HepG2 (cell line): ENCODE results near the gene C11orf24. TPM values are rescaled to one million over a fixed set of nuclear protein-coding genes. Genes with fewer than 3 reads are reported as not detected.
A peak's percentile ranks its signal among the peaks of the same experiment; 100 is the strongest.

ENCODE experiments used
- ATAC-seq: fragments of 200-7000 bp; cut with Tn5 transposase; 3 replicates; pipeline ENCODE4 v1.9.1; 2020; ENCODE audit warnings: mild to moderate bottlenecking, moderate library complexity
- BruUV-seq: library from RNA; stranded (reverse); fragments of 400-500 nt; replicated peaks from 2 replicates; lab custom pipeline; 2021; lab: Mats Ljungman, UMichigan
- CTCF ChIA-PET: fragments of 300-600 bp; formaldehyde crosslinking; extraction: SDS; loops from one replicate; lab custom pipeline; 2021; ENCODE audit warnings: low total read pairs, inconsistent platforms, low intra/inter-chr PET ratio; lab: Yijun Ruan, JAX
- POLR2A ChIA-PET: fragments of 350-600 bp; sonication (Branson Sonifier 250); formaldehyde crosslinking; loops from one replicate; lab custom pipeline; 2020; ENCODE audit warnings: antibody characterized with exemption, inconsistent platforms; lab: Yijun Ruan, JAX
- DNase-seq: peaks from one replicate; pipeline ENCODE4 v3.0.0-alpha.2; 2015; ENCODE audit warnings: low spot score
- FAIRE-seq: peaks from 3 replicates; lab custom pipeline; 2011; peaks lifted over from hg19 to GRCh38; lab: Jason Lieb, UNC
- H2AFZ ChIP-seq: one replicate; pipeline ENCODE4 v1.6.1; 2011; ENCODE audit warnings: low read length, inconsistent platforms
- H3K27ac ChIP-seq: fragments of 300-600 bp; 3 replicates; pipeline ENCODE4 v1.8.0; 2011; ENCODE audit warnings: mixed run types, mild to moderate bottlenecking, mixed read lengths, low read length, inconsistent platforms; ENCODE audit not compliant: insufficient read depth; ENCODE audit errors: extremely low read length
- H3K27me3 ChIP-seq, 2 experiments: fragments of 200-600 bp in 1 of 2; 2 replicates in 1 of 2; 3 replicates in 1 of 2; pipeline versions ENCODE4 v1.6.0 to v1.8.0; 2011; ENCODE audit warnings: low read length in 2 of 2, mild to moderate bottlenecking in 2 of 2, moderate library complexity in 2 of 2, inconsistent platforms in 1 of 2; ENCODE audit not compliant: insufficient read depth in 2 of 2, control insufficient read depth in 1 of 2
- H3K36me3 ChIP-seq, 2 experiments: fragments of 200-600 bp in 1 of 2; replicated peaks in 1 of 2; 2 replicates in 1 of 2; 3 replicates in 1 of 2; pipeline versions ENCODE4 v1.5.1 to v1.8.0; 2011; ENCODE audit warnings: low read length in 2 of 2, inconsistent platforms in 1 of 2; ENCODE audit not compliant: insufficient read depth in 2 of 2, control insufficient read depth in 1 of 2
- H3K4me1 ChIP-seq: 2 replicates; pipeline ENCODE4 v1.5.1; 2012; ENCODE audit warnings: low read length, inconsistent platforms; ENCODE audit not compliant: insufficient read depth
- H3K4me2 ChIP-seq: 2 replicates; pipeline ENCODE4 v1.6.0; 2011; ENCODE audit warnings: low read depth, low read length, inconsistent platforms
- H3K4me3 ChIP-seq, 3 experiments: fragments of 200-600 bp in 1 of 3; sonication (generic), shearing (Covaris generic) in 1 of 3; replicated peaks in 1 of 3; 2 replicates each; pipeline ENCODE4 v1.5.1; 2011 to 2016; ENCODE audit warnings: low read length in 3 of 3, inconsistent platforms in 2 of 3, low read depth in 2 of 3, mild to moderate bottlenecking in 2 of 3, control low read depth in 1 of 3, mixed read lengths in 1 of 3; ENCODE audit not compliant: insufficient read depth in 1 of 3
- H3K79me2 ChIP-seq: one replicate; pipeline ENCODE4 v1.6.1; 2011; ENCODE audit warnings: low read length, inconsistent platforms; ENCODE audit not compliant: insufficient read depth
- H3K9ac ChIP-seq: 2 replicates; pipeline ENCODE4 v1.6.0; 2011; ENCODE audit warnings: mild to moderate bottlenecking, low read depth, low read length, inconsistent platforms; ENCODE audit not compliant: insufficient read depth
- H3K9me3 ChIP-seq: 2 replicates; pipeline ENCODE4 v1.5.1; 2012; ENCODE audit warnings: mild to moderate bottlenecking, low read length
- H4K20me1 ChIP-seq: 2 replicates; pipeline ENCODE4 v1.6.0; 2011; ENCODE audit warnings: inconsistent platforms, mild to moderate bottlenecking, low read length, moderate library complexity; ENCODE audit not compliant: insufficient read depth
- ATRX ChIP-seq: sonication (generic); formaldehyde crosslinking; IDR thresholded peaks from 2 replicates; pipeline ENCODE4 v1.4.0; 2020; ENCODE audit warnings: missing genetic modification reagents, borderline replicate concordance
- HNRNPL ChIP-seq: fragments of 200-400 bp; formaldehyde crosslinking; IDR thresholded peaks from 2 replicates; pipeline ENCODE4 v1.6.1; 2017; ENCODE audit warnings: mild to moderate bottlenecking, low read depth, low read length
- IKZF1 ChIP-seq: fragments of 450-650 bp; IDR thresholded peaks from 2 replicates; pipeline ENCODE4 v1.7.1; 2016
- KLF12 ChIP-seq: sonication (generic); formaldehyde crosslinking; IDR thresholded peaks from 2 replicates; pipeline ENCODE4 v1.4.0; 2020; ENCODE audit warnings: missing genetic modification reagents, borderline replicate concordance
- MAZ ChIP-seq, 2 experiments: sonication (generic) in 1 of 2; formaldehyde crosslinking in 1 of 2; IDR thresholded peaks; 2 replicates each; pipeline versions ENCODE4 v1.5.0 to v1.6.1; 2012 to 2020; ENCODE audit warnings: low read depth in 2 of 2, mild to moderate bottlenecking in 2 of 2, borderline replicate concordance in 1 of 2, improper control_type of control experiment in 1 of 2, low read length in 1 of 2, missing genetic modification reagents in 1 of 2, moderate library complexity in 1 of 2
- MLX ChIP-seq: IDR thresholded peaks from 2 replicates; pipeline ENCODE4 v1.6.1; 2016
- RARG ChIP-seq: sonication (generic); formaldehyde crosslinking; IDR thresholded peaks from 2 replicates; pipeline ENCODE4 v1.4.0; 2020; ENCODE audit warnings: low read depth, mild to moderate bottlenecking, missing genetic modification reagents
- TFDP2 ChIP-seq: sonication (generic); formaldehyde crosslinking; IDR thresholded peaks from 2 replicates; pipeline ENCODE4 v1.4.0; 2020; ENCODE audit warnings: missing genetic modification reagents
- YY1 ChIP-seq: IDR thresholded peaks from 2 replicates; pipeline ENCODE4 v1.6.1; 2011; ENCODE audit warnings: low read length, low read depth, moderate library complexity, mild to moderate bottlenecking; ENCODE audit not compliant: insufficient read depth, insufficient replicate concordance
- ZFP82 ChIP-seq: sonication (generic); formaldehyde crosslinking; IDR thresholded peaks from 2 replicates; pipeline ENCODE4 v1.5.1; 2020; ENCODE audit warnings: mild to moderate bottlenecking, missing genetic modification reagents, borderline replicate concordance
- ZIK1 ChIP-seq: sonication (generic); formaldehyde crosslinking; IDR thresholded peaks from 2 replicates; pipeline ENCODE4 v1.5.0; 2020; ENCODE audit warnings: mild to moderate bottlenecking, low read depth, missing genetic modification reagents, borderline replicate concordance
- ZNF329 ChIP-seq: sonication (generic); formaldehyde crosslinking; IDR thresholded peaks from 2 replicates; pipeline ENCODE4 v1.9.0; 2021; ENCODE audit warnings: low read depth, mild to moderate bottlenecking, missing genetic modification reagents
- ZNF557 ChIP-seq: sonication (generic); formaldehyde crosslinking; IDR thresholded peaks from 2 replicates; pipeline ENCODE4 v1.4.0; 2020; ENCODE audit warnings: missing genetic modification reagents
- ZNF589 ChIP-seq: sonication (generic); formaldehyde crosslinking; conservative IDR thresholded peaks from 2 replicates; pipeline ENCODE4 v1.8.0; 2022; ENCODE audit warnings: mild to moderate bottlenecking, moderate library complexity, missing genetic modification reagents
- WGBS: methylation state at CpG from one replicate; pipeline ENCODE4 v1.1.6; 2017; ENCODE audit warnings: low lambda C conversion rate; 5-methylcytosine and 5-hydroxymethylcytosine counted together
- in situ Hi-C: cut with HindIII; loops from 2 replicates; pipeline ENCODE4 v1.10.0; 2017; ENCODE audit warnings: low pct_unique_long_range_greater_than_20kb; ENCODE audit not compliant: extremely low pct_ligation_motif_present
- intact Hi-C: fragments of 100-400 bp; cut with micrococcal nuclease; formaldehyde crosslinking; loops from one replicate; pipeline ENCODE4 v1.10.0; 2022; ENCODE audit not compliant: unreplicated experiment
- polyA plus RNA-seq, 8 experiments: library from polyadenylated mRNA; depleted of rRNA in 3 of 8; stranded (reverse) in 7 of 8; unstranded in 1 of 8; fragments of >200 nt; fragmentation: Illumina TruSeq in 4 of 8; extraction: Trizol in 4 of 8; gene quantifications; 2 replicates each; pipeline versions ENCODE4 v1.2.1 to v1.2.3, GENCODE V29; 2011 to 2016; ENCODE audit warnings: low read depth in 4 of 8, missing spikeins in 1 of 8, mixed read lengths in 1 of 8; ENCODE audit not compliant: insufficient read depth in 1 of 8
- total RNA-seq, 5 experiments: library from RNA; depleted of rRNA; stranded (reverse); fragments of >200 nt; fragmentation: Illumina TruSeq; extraction: Trizol; gene quantifications; 2 replicates each; pipeline ENCODE4 v1.2.3, GENCODE V29; 2016; ENCODE audit warnings: low read depth in 1 of 5
- TF ChIP-seq, protein P1 (sequence below): IDR thresholded peaks from 2 replicates; pipeline ENCODE4 v1.6.1; 2016; ENCODE audit warnings: missing compliant biosample characterization, missing genetic modification reagents, borderline replicate concordance
- TF ChIP-seq, protein P2 (sequence below): sonication (generic); formaldehyde crosslinking; IDR thresholded peaks from 2 replicates; pipeline ENCODE4 v1.4.0; 2020; ENCODE audit warnings: mild to moderate bottlenecking, missing genetic modification reagents
- TF ChIP-seq, protein P3 (sequence below): sonication (generic); formaldehyde crosslinking; IDR thresholded peaks from 2 replicates; pipeline ENCODE4 v1.5.0; 2020; ENCODE audit warnings: missing genetic modification reagents

The C11orf24 gene
- total and polyA plus RNA-seq, 2 of the 13 experiments (the other 11 are each of a cell fraction or from before 2014, with no cell fraction given): 52.9 to 55.5 TPM

GRCh38 chr11:68257477-68258362 lies 14.1 kb downstream of the C11orf24 start:
- CTCF ChIA-PET: interaction anchor here (0.7 to 2.3 kb wide), 5 partner anchors 13 to 189 kb away, joined by 3 to 43 read pairs (median 3); no protein-coding TSS in a partner anchor
- FAIRE-seq (peak; percentile 48), DNase-seq (peak; percentile 83), ATAC-seq (peak; percentile 76)
- POLR2A ChIA-PET: interaction anchor here (1.0 to 6.6 kb wide), 7 partner anchors 8 to 122 kb away, joined by 3 to 127 read pairs (median 11); partner anchors contain the start of gene C11orf24
- H3K4me1 ChIP-seq: peaks cover 33% of the 10 kb centered on the region
- peak overlapping the region; percentile 52 for H3K4me2 ChIP-seq
- H3K27me3 ChIP-seq: no peaks in the 10 kb centered on the region; a peak in 1 of 5 replicates
- no peaks in the 10 kb centered on the region for H4K20me1 ChIP-seq
- peaks cover 9 to 21% of the 10 kb centered on the region in 2 experiments for H3K36me3 ChIP-seq
- H3K4me3 ChIP-seq: peak overlapping the region in 1 of 3 experiments; percentile 17; a peak in 1 of 6 replicates
- H2AFZ ChIP-seq: no peak overlapping the region
- no peaks in the 10 kb centered on the region for H3K79me2 ChIP-seq
- intact Hi-C loops: loop anchor here (1.0 to 5.0 kb wide), 5 partner anchors 41 to 189 kb away; no protein-coding TSS in a partner anchor
- BruUV-seq: no TSS peak
- in situ Hi-C loops: loop anchor here (5.0 kb wide), 2 partner anchors 40 to 190 kb away; no protein-coding TSS in a partner anchor
- H3K27ac ChIP-seq: no peak overlapping the region
- no peaks in the 10 kb centered on the region for H3K9me3 ChIP-seq
- peak overlapping the region; percentile 11; the same call in 1 of the 2 replicates for H3K9ac ChIP-seq
- 27% methylated on average over 12 of the region's 22 CpGs for WGBS
- TF ChIP-seq TFDP2 (CRISPR knock-in tag): peak; percentile 91
- TF ChIP-seq ZNF329 (CRISPR knock-in tag): 0 out of 2 replicates have a peak, but pooled peaks have one; percentile 48
- TF ChIP-seq ZFP82 (CRISPR knock-in tag): no peak
- TF ChIP-seq MLX: no peak
- no peak for TF ChIP-seq MAZ (IDR thresholded peaks at IDR 0.05; ENCODE audit: borderline replicate concordance, low read depth, low read length)
- TF ChIP-seq MAZ (CRISPR knock-in tag; IDR thresholded peaks at IDR 0.05; ENCODE audit: low read depth): peak; percentile 45; the same call in 1 of the 2 replicates
- TF ChIP-seq ZNF589 (CRISPR knock-in tag): no peak
- TF ChIP-seq RARG: no peak
- TF ChIP-seq YY1: peak; percentile 43
- TF ChIP-seq ATRX (CRISPR knock-in tag): no peak
- TF ChIP-seq, protein P1, sequence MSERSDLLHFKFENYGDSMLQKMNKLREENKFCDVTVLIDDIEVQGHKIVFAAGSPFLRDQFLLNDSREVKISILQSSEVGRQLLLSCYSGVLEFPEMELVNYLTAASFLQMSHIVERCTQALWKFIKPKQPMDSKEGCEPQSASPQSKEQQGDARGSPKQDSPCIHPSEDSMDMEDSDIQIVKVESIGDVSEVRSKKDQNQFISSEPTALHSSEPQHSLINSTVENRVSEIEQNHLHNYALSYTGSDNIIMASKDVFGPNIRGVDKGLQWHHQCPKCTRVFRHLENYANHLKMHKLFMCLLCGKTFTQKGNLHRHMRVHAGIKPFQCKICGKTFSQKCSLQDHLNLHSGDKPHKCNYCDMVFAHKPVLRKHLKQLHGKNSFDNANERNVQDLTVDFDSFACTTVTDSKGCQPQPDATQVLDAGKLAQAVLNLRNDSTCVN (CRISPR knock-in tag): no peak
- peak; percentile 74; the same call in 1 of the 2 replicates for TF ChIP-seq HNRNPL
- TF ChIP-seq ZIK1 (CRISPR knock-in tag): peak; percentile 89
- TF ChIP-seq, protein P2, sequence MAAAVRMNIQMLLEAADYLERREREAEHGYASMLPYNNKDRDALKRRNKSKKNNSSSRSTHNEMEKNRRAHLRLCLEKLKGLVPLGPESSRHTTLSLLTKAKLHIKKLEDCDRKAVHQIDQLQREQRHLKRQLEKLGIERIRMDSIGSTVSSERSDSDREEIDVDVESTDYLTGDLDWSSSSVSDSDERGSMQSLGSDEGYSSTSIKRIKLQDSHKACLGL (CRISPR knock-in tag): no peak
- TF ChIP-seq, protein P3, sequence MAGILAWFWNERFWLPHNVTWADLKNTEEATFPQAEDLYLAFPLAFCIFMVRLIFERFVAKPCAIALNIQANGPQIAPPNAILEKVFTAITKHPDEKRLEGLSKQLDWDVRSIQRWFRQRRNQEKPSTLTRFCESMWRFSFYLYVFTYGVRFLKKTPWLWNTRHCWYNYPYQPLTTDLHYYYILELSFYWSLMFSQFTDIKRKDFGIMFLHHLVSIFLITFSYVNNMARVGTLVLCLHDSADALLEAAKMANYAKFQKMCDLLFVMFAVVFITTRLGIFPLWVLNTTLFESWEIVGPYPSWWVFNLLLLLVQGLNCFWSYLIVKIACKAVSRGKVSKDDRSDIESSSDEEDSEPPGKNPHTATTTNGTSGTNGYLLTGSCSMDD: no peak
- no peak for TF ChIP-seq IKZF1
- no peak for TF ChIP-seq ZNF557 (CRISPR knock-in tag)
- peak; percentile 98 for TF ChIP-seq KLF12 (CRISPR knock-in tag)
